SU-DHL-6 (cell line): Measurements from ENCODE around the gene TKFC.

Experiments
- H2AFZ ChIP-seq: fragments of 200-600 bp; sonication (generic); 2 replicates; pipeline ENCODE4 v1.6.1; 2014; ENCODE audit warnings: low read depth, mild to moderate bottlenecking, moderate library complexity, mixed read lengths, antibody characterized with exemption, low read length; ENCODE audit not compliant: severe bottlenecking
- H3F3A ChIP-seq: fragments of 200-600 bp; shearing (Covaris generic); 2 replicates; pipeline ENCODE4 v1.6.0; 2016; ENCODE audit warnings: antibody characterized with exemption, mild to moderate bottlenecking; ENCODE audit not compliant: insufficient read depth
- H3K27ac ChIP-seq: fragments of 200-600 bp; sonication (generic); 2 replicates; pipeline ENCODE4 v1.5.1; 2016; ENCODE audit warnings: low read depth, mild to moderate bottlenecking, low read length, moderate library complexity, mixed read lengths
- H3K27me3 ChIP-seq: fragments of 200-600 bp; sonication (generic), shearing (Covaris generic); 2 replicates; pipeline ENCODE4 v1.6.0; 2014; ENCODE audit warnings: mild to moderate bottlenecking, low read length
- H3K36me3 ChIP-seq: fragments of 200-600 bp; sonication (generic); 2 replicates; pipeline ENCODE4 v1.6.1; 2014; ENCODE audit warnings: mild to moderate bottlenecking, low read length, mixed read lengths
- H3K4me2 ChIP-seq: fragments of 300-600, 200-600 bp; shearing (Covaris generic), sonication (generic); 2 replicates; pipeline ENCODE4 v1.6.0; 2014; ENCODE audit warnings: low read length, low read depth, mild to moderate bottlenecking; ENCODE audit not compliant: poor library complexity, severe bottlenecking
- H3K4me3 ChIP-seq: fragments of 200-600 bp; sonication (generic); 2 replicates; pipeline ENCODE4 v1.5.1; 2014; ENCODE audit warnings: antibody characterized with exemption, low read length, mild to moderate bottlenecking, mixed read lengths; ENCODE audit not compliant: insufficient read depth, poor library complexity, severe bottlenecking
- H3K79me2 ChIP-seq: fragments of 200-600 bp; sonication (generic); 2 replicates; pipeline ENCODE4 v1.6.1; 2014; ENCODE audit warnings: mild to moderate bottlenecking, low read length, moderate library complexity; ENCODE audit not compliant: insufficient read depth
- H3K9ac ChIP-seq: fragments of 200-600 bp; sonication (generic); 2 replicates; pipeline ENCODE4 v1.7.0; 2014; ENCODE audit warnings: mild to moderate bottlenecking, low read length
- H3K9me2 ChIP-seq: fragments of 200-600 bp; sonication (generic); replicated peaks from 2 replicates; pipeline ENCODE4 v1.6.1; 2014; ENCODE audit warnings: low read length; ENCODE audit not compliant: insufficient read depth
- H3K9me3 ChIP-seq: fragments of 200-600 bp; sonication (generic); 2 replicates; pipeline ENCODE4 v1.6.1; 2014; ENCODE audit warnings: low read length, mixed read lengths; ENCODE audit not compliant: insufficient read depth
- H4K20me1 ChIP-seq: fragments of 200-600 bp; sonication (generic); 2 replicates; pipeline ENCODE4 v1.6.1; 2014; ENCODE audit warnings: low read depth, mild to moderate bottlenecking, antibody characterized with exemption, low read length, moderate library complexity, mixed read lengths
- CTCF ChIP-seq: fragments of 200-600 bp; sonication (generic); IDR thresholded peaks from one replicate; pipeline ENCODE4 v1.5.1; 2017; ENCODE audit warnings: antibody characterized with exemption, mild to moderate bottlenecking, low read length, moderate library complexity; ENCODE audit not compliant: insufficient read depth, poor library complexity, severe bottlenecking
- EZH2phosphoT487 ChIP-seq: fragments of 200-600 bp; sonication (generic), shearing (Covaris generic); conservative IDR thresholded peaks from 2 replicates; pipeline ENCODE4 v1.6.1; 2018; ENCODE audit warnings: mild to moderate bottlenecking, antibody characterized with exemption, low read length, moderate library complexity, mixed read lengths

Gene TKFC

GRCh38 chr11:61352038-61352437 lies 19.0 kb downstream of the TKFC start:
- TF ChIP-seq EZH2phosphoT487 (no peak), CTCF (no peak)
- H3K9me2 ChIP-seq: no peaks in the 10 kb centered on the region
- H3K79me2 ChIP-seq: peaks cover 32% of the 10 kb centered on the region
- no peak overlapping the region for H3K4me3 ChIP-seq
- peaks cover 6% of the 10 kb centered on the region; the same call in 1 of the 2 replicates for H3K36me3 ChIP-seq
- H3K9ac ChIP-seq: no peak overlapping the region
- no peak overlapping the region for H3K4me2 ChIP-seq
- no peak overlapping the region for H2AFZ ChIP-seq
- H3K9me3 ChIP-seq: no peaks in the 10 kb centered on the region
- no peaks in the 10 kb centered on the region for H3K27me3 ChIP-seq
- no peaks in the 10 kb centered on the region for H4K20me1 ChIP-seq
- H3K27ac ChIP-seq: no peak overlapping the region
- H3F3A ChIP-seq: peaks cover 8% of the 10 kb centered on the region

- Histone ChIP-seq H3K27ac (peak overlapping the region; percentile 30), H3K4me2 (peak overlapping the region; percentile 27), H2AFZ (no peak overlapping the region)
Measured at GRCh38 chr11:61353131-61354067, 20.4 kb downstream of the TKFC start.

GRCh38 chr11:61354208-61354607 lies 21.2 kb downstream of the TKFC start:
- H3K27ac ChIP-seq: peak overlapping the region; percentile 30

More at GRCh38 chr11:61353131-61354067, 20.4 kb downstream of the TKFC start:
- no peak overlapping the region; the same call in 1 of the 2 replicates for H3K9ac ChIP-seq
- no peak overlapping the region for H3K4me3 ChIP-seq
- peaks cover 32% of the 10 kb centered on the region for H3K79me2 ChIP-seq
- H3K9me2 ChIP-seq: no peaks in the 10 kb centered on the region
- no peak for TF ChIP-seq EZH2phosphoT487
- H3K9me3 ChIP-seq: no peaks in the 10 kb centered on the region
- H4K20me1 ChIP-seq: no peaks in the 10 kb centered on the region
- H3F3A ChIP-seq: peaks cover 22% of the 10 kb centered on the region
- no peaks in the 10 kb centered on the region for H3K27me3 ChIP-seq
- H3K36me3 ChIP-seq: peaks cover 6% of the 10 kb centered on the region; the same call in 1 of the 2 replicates

More at GRCh38 chr11:61354208-61354607, 21.2 kb downstream of the TKFC start:
- no peak overlapping the region for H2AFZ ChIP-seq
- peak overlapping the region; percentile 27 for H3K4me2 ChIP-seq
- H3K9ac ChIP-seq: no peak overlapping the region; the same call in 1 of the 2 replicates
- H3K9me2 ChIP-seq: no peaks in the 10 kb centered on the region
- H3K4me3 ChIP-seq: no peak overlapping the region
- no peaks in the 10 kb centered on the region for H3K27me3 ChIP-seq
- no peaks in the 10 kb centered on the region for H4K20me1 ChIP-seq
- no peak for TF ChIP-seq EZH2phosphoT487
- TF ChIP-seq CTCF: no peak
- H3K79me2 ChIP-seq: peaks cover 36% of the 10 kb centered on the region
- peaks cover 6% of the 10 kb centered on the region; the same call in 1 of the 2 replicates for H3K36me3 ChIP-seq
- H3K9me3 ChIP-seq: no peaks in the 10 kb centered on the region
- H3F3A ChIP-seq: peaks cover 30% of the 10 kb centered on the region
